Ramos (cell line): Measurements from ENCODE around the gene STX17.
"Not testable (repeated sequence)": the region's sequence is repeated elsewhere in the genome, so short reads cannot be mapped to it uniquely, and the experiment has no call there.

Experiments used
- in situ Hi-C: fragments of 300-500 bp; cut with MboI; formaldehyde crosslinking; loops from one replicate; pipeline ENCODE4 v1.14.3; 2022; ENCODE audit warnings: low sequenced_read_pairs; ENCODE audit not compliant: unreplicated experiment

STX17 gene

GRCh38 chr9:99964336-99964735 lies 57.9 kb downstream of the STX17 start:
- in situ Hi-C loops = no loop called here

GRCh38 chr9:99966001-99966400 lies 59.5 kb downstream of the STX17 start:
- in situ Hi-C loops = no loop called here

- in situ Hi-C loops = no loop called here
Observed at GRCh38 chr9:99966716-99967115, 60.3 kb downstream of the STX17 start.

GRCh38 chr9:99967457-99967856 lies 61.0 kb downstream of the STX17 start:
- in situ Hi-C loops = no loop called here

- in situ Hi-C loops = no loop called here
Observed at GRCh38 chr9:99970481-99970880, 64.0 kb downstream of the STX17 start.

- in situ Hi-C loops = no loop called here
Observed at GRCh38 chr9:99971410-99971809, 65.0 kb downstream of the STX17 start.

GRCh38 chr9:99973455-99973854 lies 67.0 kb downstream of the STX17 start:
- in situ Hi-C loops = no loop called here

GRCh38 chr9:99977033-99977792 lies 70.8 kb downstream of the STX17 start:
- in situ Hi-C loops = no loop called here

- in situ Hi-C loops = no loop called here
Observed at GRCh38 chr9:99978221-99978620, 71.8 kb downstream of the STX17 start.

- in situ Hi-C loops = no loop called here
Observed at GRCh38 chr9:99980598-99980997, 74.1 kb downstream of the STX17 start.

GRCh38 chr9:99986642-99987041 lies 80.2 kb downstream of the STX17 start:
- in situ Hi-C loops = no loop called here

GRCh38 chr9:99990508-99990907 lies 84.1 kb downstream of the STX17 start:
- in situ Hi-C loops = not testable (repeated sequence)

- in situ Hi-C loops = no loop called here
Observed at GRCh38 chr9:99998266-99998665, 91.8 kb downstream of the STX17 start.

GRCh38 chr9:99998866-99999265 lies 92.4 kb downstream of the STX17 start:
- in situ Hi-C loops = no loop called here

- in situ Hi-C loops = no loop called here
Observed at GRCh38 chr9:99999797-100000196, 93.3 kb downstream of the STX17 start.

- in situ Hi-C loops = no loop called here
Observed at GRCh38 chr9:100011062-100011681, 104.7 kb downstream of the STX17 start.

- in situ Hi-C loops = no loop called here
Observed at GRCh38 chr9:100012279-100012678, 105.8 kb downstream of the STX17 start.

- in situ Hi-C loops = no loop called here
Observed at GRCh38 chr9:100013573-100013972, 107.1 kb downstream of the STX17 start.

- in situ Hi-C loops = no loop called here
Observed at GRCh38 chr9:100014846-100015245, 108.4 kb downstream of the STX17 start.

- in situ Hi-C loops = no loop called here
Observed at GRCh38 chr9:100019541-100019940, 113.1 kb downstream of the STX17 start.
